NB4 (cell line): ENCODE measurements around the gene TMEM242.

Source experiments
- CTCF ChIP-seq: IDR thresholded peaks from one replicate; pipeline ENCODE4 v1.5.1; 2012; ENCODE audit warnings: low read depth, low read length
- MAX ChIP-seq: IDR thresholded peaks from 2 replicates; pipeline ENCODE4 v1.6.1; 2011; ENCODE audit warnings: low read depth, low read length
- MYC ChIP-seq: IDR thresholded peaks from 2 replicates; pipeline ENCODE4 v1.6.1; 2011; ENCODE audit warnings: low read depth, low read length
- POLR2A ChIP-seq: IDR thresholded peaks from 2 replicates; pipeline ENCODE4 v1.6.1; 2011; ENCODE audit warnings: mild to moderate bottlenecking; ENCODE audit not compliant: insufficient read length; ENCODE audit errors: extremely low read depth

- TF ChIP-seq CTCF (peak; percentile 85), POLR2A (no peak), MAX (no peak), MYC (no peak)
Measured at GRCh38 chr6:157314705-157315321, 8.5 kb downstream of the TMEM242 start.
